Spleen (tissue), 11 donors: ENCODE data around the gene NSG1. TPM values are rescaled to one million over a fixed set of nuclear protein-coding genes. Genes with fewer than 3 reads are reported as not detected.

Experiments
- DNase-seq: peaks from one replicate; pipeline ENCODE4 v3.0.0-alpha.2; 2020
- H3K27ac ChIP-seq, 8 donors: fragments of 200-600 bp; sonication (generic) in 7 of 8; 1 replicate in 4 of 8; 2 replicates in 4 of 8; pipeline versions ENCODE4 v1.5.0 to v1.8.0; 2016 to 2021; ENCODE audit warnings: inconsistent platforms in 4 of 8, mild to moderate bottlenecking in 4 of 8, moderate library complexity in 1 of 8
- H3K27me3 ChIP-seq, 7 donors: fragments of 200-600 bp; sonication (generic) in 6 of 7; replicated peaks in 1 of 7; 1 replicate in 4 of 7; 2 replicates in 3 of 7; pipeline versions ENCODE4 v1.5.0 to v1.8.0; 2016 to 2021; ENCODE audit warnings: inconsistent platforms in 3 of 7, mild to moderate bottlenecking in 1 of 7
- H3K36me3 ChIP-seq, 6 donors: fragments of 200-600 bp; sonication (generic) in 5 of 6; 1 replicate in 4 of 6; 2 replicates in 2 of 6; pipeline versions ENCODE4 v1.5.0 to v1.8.0; 2016 to 2021; ENCODE audit warnings: inconsistent platforms in 2 of 6
- H3K4me1 ChIP-seq, 6 donors: fragments of 200-600 bp; sonication (generic) in 5 of 6; 1 replicate in 3 of 6; 2 replicates in 3 of 6; pipeline versions ENCODE4 v1.5.0 to v1.8.0; 2016 to 2021; ENCODE audit warnings: inconsistent platforms in 3 of 6
- H3K4me3 ChIP-seq, 8 donors: fragments of 200-600 bp; sonication (generic) in 7 of 8; 1 replicate in 4 of 8; 2 replicates in 4 of 8; pipeline versions ENCODE4 v1.5.0 to v1.8.0; 2016 to 2021; ENCODE audit warnings: inconsistent platforms in 4 of 8, mild to moderate bottlenecking in 4 of 8, moderate library complexity in 2 of 8
- H3K9me3 ChIP-seq, 8 donors: fragments of 200-600 bp; sonication (generic) in 7 of 8; 1 replicate in 4 of 8; 2 replicates in 4 of 8; pipeline versions ENCODE4 v1.5.0 to v1.8.0; 2016 to 2021; ENCODE audit warnings: inconsistent platforms in 4 of 8
- POLR2A ChIP-seq, 3 donors: fragments of 450-650 bp; IDR thresholded peaks; one replicate each; pipeline ENCODE4 v1.5.1; 2017; ENCODE audit warnings: antibody characterized with exemption in 3 of 3, mild to moderate bottlenecking in 1 of 3
- POLR2AphosphoS5 ChIP-seq, 3 donors: sonication (generic); formaldehyde crosslinking; IDR thresholded peaks; one replicate each; pipeline ENCODE4 v1.5.1; 2017; ENCODE audit warnings: antibody characterized with exemption in 3 of 3
- whole genome bisulfite sequencing, 5 donors: extraction: QIAGEN DNeasy Blood & Tissue Kit in 3 of 5; methylation state at CpG; one replicate each; pipeline versions ENCODE4 v1.1.5 to v1.1.7; 2013 to 2018; 5-methylcytosine and 5-hydroxymethylcytosine counted together
- intact Hi-C: fragments of 100-400 bp; cut with DNase I; formaldehyde crosslinking; loops from one replicate; pipeline ENCODE4 v1.15.0; 2023; ENCODE audit warnings: low total_unique reads
- polyA plus RNA-seq, 3 donors: library from polyadenylated mRNA; stranded (reverse); fragments of 200-250 nt; gene quantifications; one replicate each; pipeline ENCODE4 v1.2.1, GENCODE V29; 2013
- total RNA-seq, 7 donors: library from RNA; depleted of rRNA in 3 of 7; stranded (reverse); fragments of >200 nt in 3 of 7; fragmentation: NEBNext Ultra II Directional in 4 of 7; extraction: Animal tissue kit (Norgen Biotek cat#: 25700) in 4 of 7; gene quantifications; one replicate each; pipeline versions ENCODE4 v1.1.0 to v1.2.1, GENCODE V29; 2016 to 2021
- TF ChIP-seq, protein P1 (sequence below), 11 experiments: fragments of 200-600 bp in 7 of 11; fragments of 450-650 bp in 4 of 11; sonication (generic) in 4 of 11; IDR thresholded peaks in 8 of 11; conservative IDR thresholded peaks in 3 of 11; 1 replicate in 7 of 11; 2 replicates in 4 of 11; pipeline versions ENCODE4 v1.4.0 to v1.8.0; 2016 to 2021; ENCODE audit warnings: antibody characterized with exemption in 11 of 11, inconsistent platforms in 4 of 11, mild to moderate bottlenecking in 1 of 11
- donor health status: healthy with polysubstance abuse.
- donor health status: DM: no; HTN: no; CAD: no; lungs with moderate emphysema.
- donor health status: DM: no; HTN: no; CAD: no.
- donor health status: Bipolar disorder and iron deficiency.
- donor health status: healthy.
- donor health status: DM: no; HTN: no; CAD: no.
- donor health status: DM: yes; HTN: yes; CAD: no.

The NSG1 gene
- total and polyA plus RNA-seq, 10 donors, result 0.22 to 4.1 (median 1.4) TPM

DNA sequence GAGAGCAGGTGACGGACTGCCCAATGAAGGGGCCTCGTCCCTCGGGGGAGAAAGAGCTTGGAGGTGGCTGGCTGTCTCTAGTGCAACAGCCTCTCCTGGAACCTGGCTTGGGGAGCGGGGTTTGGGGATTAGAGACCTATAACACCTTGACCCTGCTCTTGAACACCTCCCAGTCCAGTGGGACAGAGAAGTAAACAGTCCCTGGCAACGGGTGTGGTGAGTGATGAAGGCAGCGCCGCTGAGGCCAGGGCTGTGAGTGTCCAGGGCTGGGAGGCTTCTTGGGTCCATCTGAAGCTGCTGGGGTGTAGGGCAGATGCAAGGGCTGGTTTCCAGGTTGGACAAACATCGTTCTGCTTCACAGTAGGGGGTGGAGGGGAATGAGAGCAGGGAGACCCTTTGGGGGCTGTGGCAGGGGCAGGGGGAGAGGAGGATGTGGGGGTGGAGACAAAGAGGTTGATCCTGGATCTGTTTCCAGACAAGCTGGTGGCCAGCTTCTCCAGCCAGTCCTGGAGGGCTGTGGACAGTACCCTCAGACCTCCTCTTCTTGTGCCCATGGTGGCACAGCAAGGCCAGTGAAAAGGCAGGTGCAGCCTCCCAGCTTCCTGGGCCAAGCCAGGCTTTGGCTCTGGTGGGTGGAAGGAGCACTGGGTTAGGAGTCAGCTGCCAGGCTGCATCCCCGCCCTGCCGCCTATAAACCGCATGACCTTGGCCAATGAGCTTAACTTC is 3.8 kb downstream of the NSG1 start:
- Histone ChIP-seq H3K27me3 (peaks cover 11 to 97% (median 42%) of the 10 kb centered on the region in 7 donors), H3K27ac (no peak overlapping the region), H3K4me3 (no peak overlapping the region), H3K9me3 (no peaks in the 10 kb centered on the region), H3K36me3 (no peaks in the 10 kb centered on the region), H3K4me1 (peaks cover 20 to 38% (median 27%) of the 10 kb centered on the region in 6 donors)
- DNase-seq, result no peak
- intact Hi-C loops, result no loop called here
- TF ChIP-seq POLR2AphosphoS5 (IDR thresholded peaks at IDR 0.05), result no peak
- TF ChIP-seq, protein P1, sequence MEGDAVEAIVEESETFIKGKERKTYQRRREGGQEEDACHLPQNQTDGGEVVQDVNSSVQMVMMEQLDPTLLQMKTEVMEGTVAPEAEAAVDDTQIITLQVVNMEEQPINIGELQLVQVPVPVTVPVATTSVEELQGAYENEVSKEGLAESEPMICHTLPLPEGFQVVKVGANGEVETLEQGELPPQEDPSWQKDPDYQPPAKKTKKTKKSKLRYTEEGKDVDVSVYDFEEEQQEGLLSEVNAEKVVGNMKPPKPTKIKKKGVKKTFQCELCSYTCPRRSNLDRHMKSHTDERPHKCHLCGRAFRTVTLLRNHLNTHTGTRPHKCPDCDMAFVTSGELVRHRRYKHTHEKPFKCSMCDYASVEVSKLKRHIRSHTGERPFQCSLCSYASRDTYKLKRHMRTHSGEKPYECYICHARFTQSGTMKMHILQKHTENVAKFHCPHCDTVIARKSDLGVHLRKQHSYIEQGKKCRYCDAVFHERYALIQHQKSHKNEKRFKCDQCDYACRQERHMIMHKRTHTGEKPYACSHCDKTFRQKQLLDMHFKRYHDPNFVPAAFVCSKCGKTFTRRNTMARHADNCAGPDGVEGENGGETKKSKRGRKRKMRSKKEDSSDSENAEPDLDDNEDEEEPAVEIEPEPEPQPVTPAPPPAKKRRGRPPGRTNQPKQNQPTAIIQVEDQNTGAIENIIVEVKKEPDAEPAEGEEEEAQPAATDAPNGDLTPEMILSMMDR (IDR thresholded peaks at IDR 0.05 in 8 of 11, conservative IDR thresholded peaks at IDR 0.05 in 3 of 11), result no peak
- no peak for TF ChIP-seq POLR2A (IDR thresholded peaks at IDR 0.05)
- WGBS, 5 donors, result 70 to 77% (median 73%) methylated on average over 10 to 11 of the region's 11 CpGs

DNA sequence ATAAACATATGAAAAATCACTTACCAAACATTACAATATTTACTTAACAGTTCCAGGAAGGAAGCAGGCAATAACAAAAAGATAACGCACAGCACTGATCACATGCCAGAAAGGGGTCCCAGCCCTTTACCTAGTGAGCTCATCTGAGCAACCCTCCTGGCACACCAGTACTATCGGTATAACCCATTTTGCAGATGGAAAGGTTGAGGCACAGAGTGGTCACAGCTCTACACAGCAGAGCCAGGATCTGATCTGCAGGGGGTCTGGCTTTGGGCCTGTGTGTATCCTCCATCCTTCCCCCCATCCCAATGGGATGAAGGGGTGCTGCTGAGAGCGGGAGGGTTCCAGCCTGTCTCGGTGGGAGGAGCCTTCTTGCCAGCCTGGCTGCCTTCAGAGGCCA is 5.0 kb downstream of the NSG1 start:
- no peak for DNase-seq
- peaks cover 5 to 97% (median 30%) of the 10 kb centered on the region in 7 donors for H3K27me3 ChIP-seq
- no peaks in the 10 kb centered on the region for H3K9me3 ChIP-seq
- WGBS, 5 donors, result 63 to 81% (median 76%) methylated on average over 4 of the region's 4 CpGs
- TF ChIP-seq, protein P1 (IDR thresholded peaks at IDR 0.05 in 8 of 11, conservative IDR thresholded peaks at IDR 0.05 in 3 of 11), result no peak
- no peak for TF ChIP-seq POLR2AphosphoS5 (IDR thresholded peaks at IDR 0.05)
- TF ChIP-seq POLR2A (IDR thresholded peaks at IDR 0.05), result no peak
- intact Hi-C loops, result no loop called here
- H3K4me1 ChIP-seq, result peaks cover 11 to 35% (median 17%) of the 10 kb centered on the region in 6 donors
- H3K4me3 ChIP-seq, result no peak overlapping the region
- H3K36me3 ChIP-seq, result no peaks in the 10 kb centered on the region
- no peak overlapping the region for H3K27ac ChIP-seq

DNA sequence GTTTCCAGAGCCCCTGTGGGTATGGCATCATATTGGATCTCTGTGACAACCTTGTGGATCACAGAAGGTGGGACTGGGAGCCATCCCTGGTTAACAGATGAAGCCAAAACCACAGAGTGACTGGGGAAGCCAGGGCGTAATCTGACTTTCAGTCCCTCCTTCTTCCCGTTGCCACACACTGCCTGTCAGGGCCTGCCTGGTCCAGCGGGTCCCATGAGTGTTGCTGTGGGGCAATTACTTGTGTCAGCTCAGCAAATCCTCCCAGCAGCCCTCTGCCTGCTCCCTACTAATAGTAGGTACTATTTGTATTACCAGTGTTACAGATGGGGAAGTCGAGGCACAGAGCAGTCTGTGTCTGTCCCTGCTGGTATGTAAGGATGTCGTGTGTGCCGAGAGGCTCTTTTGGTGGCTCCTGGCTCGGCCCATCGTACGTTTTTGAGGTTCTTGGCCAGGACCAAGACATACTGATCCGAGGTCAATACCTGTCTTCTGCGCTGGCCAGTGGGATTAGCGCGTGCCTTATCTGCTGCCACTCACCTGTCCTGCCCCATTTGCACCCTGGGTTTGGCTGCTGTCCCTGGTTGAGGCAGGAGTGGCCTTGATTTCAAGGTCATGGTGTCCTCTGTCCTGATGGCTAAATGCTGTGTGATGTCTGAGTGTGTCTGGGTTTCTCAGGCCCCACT is 5.7 kb downstream of the NSG1 start:
- WGBS, 5 donors, result 73 to 95% (median 79%) methylated on average over 4 to 13 of the region's 13 CpGs
- peaks cover 4 to 27% (median 10%) of the 10 kb centered on the region in 6 donors for H3K4me1 ChIP-seq
- intact Hi-C loops, result no loop called here
- H3K27ac ChIP-seq, result no peak overlapping the region
- TF ChIP-seq POLR2AphosphoS5 (IDR thresholded peaks at IDR 0.05) (no peak), POLR2A (IDR thresholded peaks at IDR 0.05) (no peak)
- TF ChIP-seq, protein P1 (IDR thresholded peaks at IDR 0.05 in 8 of 11, conservative IDR thresholded peaks at IDR 0.05 in 3 of 11), result no peak
- no peak overlapping the region for H3K4me3 ChIP-seq
- H3K27me3 ChIP-seq, result peaks cover 3 to 97% (median 22%) of the 10 kb centered on the region in 7 donors
- no peaks in the 10 kb centered on the region for H3K9me3 ChIP-seq
- H3K36me3 ChIP-seq, result no peaks in the 10 kb centered on the region
- DNase-seq, result no peak

DNA sequence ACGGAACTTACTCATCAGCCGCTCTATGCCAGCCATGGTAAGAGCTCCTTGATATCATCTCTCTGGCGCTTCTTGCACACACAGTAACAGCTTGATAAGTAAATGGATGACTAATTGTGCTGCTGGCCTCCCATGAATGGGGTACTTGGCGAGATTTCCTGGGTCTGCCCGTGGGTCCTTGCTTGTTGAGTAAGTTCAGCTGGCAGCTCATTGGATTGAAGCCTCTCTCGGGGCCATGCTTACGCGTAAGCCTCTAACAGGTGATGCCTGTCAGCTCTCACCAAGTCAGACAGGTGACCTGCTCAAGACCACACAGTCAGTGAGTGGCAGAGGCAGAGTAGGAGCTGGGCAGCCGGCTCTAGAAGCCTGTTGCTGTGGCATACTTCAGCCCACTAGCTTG is 7.7 kb downstream of the NSG1 start:
- no peak for DNase-seq
- Histone ChIP-seq H3K9me3 (peaks cover 0 to 6% (median 0%) of the 10 kb centered on the region in 8 donors), H3K27ac (no peak overlapping the region), H3K36me3 (no peaks in the 10 kb centered on the region), H3K4me3 (no peak overlapping the region), H3K27me3 (peaks cover 0 to 82% (median 6%) of the 10 kb centered on the region in 7 donors), H3K4me1 (peaks cover 0 to 13% (median 0%) of the 10 kb centered on the region in 6 donors)
- intact Hi-C loops, result no loop called here
- TF ChIP-seq, protein P1 (IDR thresholded peaks at IDR 0.05 in 8 of 11, conservative IDR thresholded peaks at IDR 0.05 in 3 of 11), result no peak
- no peak for TF ChIP-seq POLR2AphosphoS5 (IDR thresholded peaks at IDR 0.05)
- 77 to 100% (median 79%) methylated on average over 3 to 9 of the region's 9 CpGs for WGBS, 5 donors
